ENCODE results near the gene PLEKHG1. TPM values are rescaled to one million over a fixed set of nuclear protein-coding genes. Genes with fewer than 3 reads are reported as not detected.

The PLEKHG1 gene
- polyA plus RNA-seq, 2 of the 4 experiments (the other 2 are of a cell fraction): 0.17 to 0.93 TPM

DNA sequence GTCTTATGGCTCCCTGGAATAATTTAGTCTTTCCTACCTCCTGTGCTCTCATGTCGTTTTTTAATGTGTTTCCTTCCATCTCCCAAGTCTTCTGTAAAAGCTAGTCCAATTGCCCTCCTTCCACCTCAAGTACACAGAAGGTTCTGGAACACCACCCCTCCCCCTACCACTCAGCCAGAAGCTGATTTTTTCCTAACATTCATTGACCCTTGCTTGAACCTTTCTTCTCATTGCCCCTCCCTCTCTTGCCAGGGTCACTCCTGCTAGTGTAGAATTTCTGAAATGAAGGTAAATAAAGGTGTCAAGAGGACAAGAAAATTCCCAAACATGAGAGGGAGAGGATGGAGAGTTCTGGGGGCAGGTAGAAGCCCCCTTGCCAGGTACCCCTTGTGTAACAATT is 38.6 kb downstream of the PLEKHG1 start:
- H3K4me3 ChIP-seq: no peak overlapping the region
- FAIRE-seq (no peak), ATAC-seq (no peak), DNase-seq (ENCODE audit: low read depth in 1 of 2, low spot score in 1 of 2) (no peak)
- TF ChIP-seq PHF8 (IDR thresholded peaks at IDR 0.05; ENCODE audit: borderline replicate concordance, low read depth) (no peak), JUN (IDR thresholded peaks at IDR 0.05) (no peak), CBX2 (IDR thresholded peaks at IDR 0.05; ENCODE audit: borderline replicate concordance, low read depth) (no peak), POLR2AphosphoS2 (conservative IDR thresholded peaks at IDR 0.05; ENCODE audit: low read length) (no peak), HOXB5 (CRISPR knock-in tag; IDR thresholded peaks at IDR 0.05) (no peak), TP53 (CRISPR knock-in tag; IDR thresholded peaks at IDR 0.05) (no peak), BHLHE40 (IDR thresholded peaks at IDR 0.05; ENCODE audit: low read depth, low read length) (no peak), EP300 (IDR thresholded peaks at IDR 0.05) (no peak), MAFK (IDR thresholded peaks at IDR 0.05; ENCODE audit: partially characterized antibody) (no peak), ZNF302 (CRISPR knock-in tag; IDR thresholded peaks at IDR 0.05) (no peak), RAD21 (conservative IDR thresholded peaks at IDR 0.05 in 1 of 2, IDR thresholded peaks at IDR 0.05 in 1 of 2) (no peak), KDM5A (IDR thresholded peaks at IDR 0.05) (no peak), CHD4 (IDR thresholded peaks at IDR 0.05; ENCODE audit: borderline replicate concordance) (no peak), ZSCAN20 (CRISPR knock-in tag; IDR thresholded peaks at IDR 0.05) (no peak), ATOH8 (CRISPR knock-in tag; IDR thresholded peaks at IDR 0.05; ENCODE audit: low read depth) (no peak), CEBPB (IDR thresholded peaks at IDR 0.05) (no peak), EHMT2 (IDR thresholded peaks at IDR 0.05; ENCODE audit: low read depth) (no peak), JUNB (IDR thresholded peaks at IDR 0.05) (no peak)
- TF ChIP-seq, protein P1, sequence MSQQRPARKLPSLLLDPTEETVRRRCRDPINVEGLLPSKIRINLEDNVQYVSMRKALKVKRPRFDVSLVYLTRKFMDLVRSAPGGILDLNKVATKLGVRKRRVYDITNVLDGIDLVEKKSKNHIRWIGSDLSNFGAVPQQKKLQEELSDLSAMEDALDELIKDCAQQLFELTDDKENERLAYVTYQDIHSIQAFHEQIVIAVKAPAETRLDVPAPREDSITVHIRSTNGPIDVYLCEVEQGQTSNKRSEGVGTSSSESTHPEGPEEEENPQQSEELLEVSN (IDR thresholded peaks at IDR 0.05; ENCODE audit: borderline replicate concordance, low read depth): no peak
- TF ChIP-seq, protein P2, sequence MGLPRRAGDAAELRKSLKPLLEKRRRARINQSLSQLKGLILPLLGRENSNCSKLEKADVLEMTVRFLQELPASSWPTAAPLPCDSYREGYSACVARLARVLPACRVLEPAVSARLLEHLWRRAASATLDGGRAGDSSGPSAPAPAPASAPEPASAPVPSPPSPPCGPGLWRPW (IDR thresholded peaks at IDR 0.05): no peak
- CTCF ChIA-PET: no interaction called here
- H3K4me2 ChIP-seq: no peak overlapping the region
- no peaks in the 10 kb centered on the region for H3K4me1 ChIP-seq
- H3K27ac ChIP-seq: no peak overlapping the region
- POLR2A ChIA-PET: no interaction called here
- 8% methylated on average over 1 of the region's 1 CpG for WGBS (ENCODE audit: missing lambda C conversion rate)
- no peaks in the 10 kb centered on the region for H3K9me3 ChIP-seq

- DNase-seq (ENCODE audit: low read depth in 1 of 2, low spot score in 1 of 2) (no peak), FAIRE-seq (no peak), ATAC-seq (no peak)
- no peaks in the 10 kb centered on the region for H3K9me3 ChIP-seq
- CTCF ChIA-PET: no interaction called here
- no peak overlapping the region for H3K27ac ChIP-seq
- no peak overlapping the region for H3K4me3 ChIP-seq
- H3K4me1 ChIP-seq: no peaks in the 10 kb centered on the region
- TF ChIP-seq RAD21 (conservative IDR thresholded peaks at IDR 0.05 in 1 of 2, IDR thresholded peaks at IDR 0.05 in 1 of 2): no peak
- no peak for TF ChIP-seq TP53 (CRISPR knock-in tag; IDR thresholded peaks at IDR 0.05)
- TF ChIP-seq, protein P1 (IDR thresholded peaks at IDR 0.05; ENCODE audit: borderline replicate concordance, low read depth): no peak
- 77% methylated on average over 1 of the region's 1 CpG for WGBS (ENCODE audit: missing lambda C conversion rate)
- H3K4me2 ChIP-seq: no peak overlapping the region
- POLR2A ChIA-PET: no interaction called here
These were observed 39.1 kb downstream of the PLEKHG1 start for GRCh38 chr6:150638765-150639164.

DNA sequence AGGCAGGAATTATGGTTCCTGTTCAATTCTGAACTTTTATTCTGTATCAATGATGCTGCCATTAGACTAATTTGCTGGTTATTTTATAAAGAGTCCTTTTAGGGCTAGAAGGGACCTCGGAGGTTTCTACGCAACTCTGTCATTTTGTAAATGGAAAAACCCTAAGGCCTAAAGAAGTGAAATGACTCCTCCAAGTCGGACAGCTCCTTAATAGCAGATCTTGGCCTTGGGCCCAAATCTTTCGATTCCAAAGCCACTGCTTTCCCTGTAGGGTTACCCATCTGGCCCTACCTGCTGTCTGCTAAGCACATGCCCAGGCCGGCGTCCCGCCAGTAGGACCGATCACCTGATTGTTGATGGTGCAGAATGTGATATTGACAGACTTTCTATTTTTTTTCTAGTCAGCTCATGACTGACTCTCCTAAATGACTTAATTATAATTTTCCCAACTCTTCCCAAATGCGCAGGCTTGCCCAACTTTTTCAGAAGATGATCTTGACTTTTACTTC is 40.2 kb downstream of the PLEKHG1 start:
- ChIA-PET POLR2A (no interaction called here), CTCF (no interaction called here)
- TF ChIP-seq, protein P2 (IDR thresholded peaks at IDR 0.05): no peak
- TF ChIP-seq GATA3 (IDR thresholded peaks at IDR 0.05; ENCODE audit: borderline replicate concordance) (no peak), CBX2 (IDR thresholded peaks at IDR 0.05; ENCODE audit: borderline replicate concordance, low read depth) (no peak), FOXS1 (CRISPR knock-in tag; IDR thresholded peaks at IDR 0.05) (no peak), JUNB (IDR thresholded peaks at IDR 0.05) (no peak), ZFP36 (IDR thresholded peaks at IDR 0.05; ENCODE audit: borderline replicate concordance, partially characterized antibody) (no peak), KDM5A (IDR thresholded peaks at IDR 0.05) (no peak), NFE2L2 (conservative IDR thresholded peaks at IDR 0.05; ENCODE audit: low read length) (no peak), PHF8 (IDR thresholded peaks at IDR 0.05; ENCODE audit: borderline replicate concordance, low read depth) (no peak)
- TF ChIP-seq, protein P3, sequence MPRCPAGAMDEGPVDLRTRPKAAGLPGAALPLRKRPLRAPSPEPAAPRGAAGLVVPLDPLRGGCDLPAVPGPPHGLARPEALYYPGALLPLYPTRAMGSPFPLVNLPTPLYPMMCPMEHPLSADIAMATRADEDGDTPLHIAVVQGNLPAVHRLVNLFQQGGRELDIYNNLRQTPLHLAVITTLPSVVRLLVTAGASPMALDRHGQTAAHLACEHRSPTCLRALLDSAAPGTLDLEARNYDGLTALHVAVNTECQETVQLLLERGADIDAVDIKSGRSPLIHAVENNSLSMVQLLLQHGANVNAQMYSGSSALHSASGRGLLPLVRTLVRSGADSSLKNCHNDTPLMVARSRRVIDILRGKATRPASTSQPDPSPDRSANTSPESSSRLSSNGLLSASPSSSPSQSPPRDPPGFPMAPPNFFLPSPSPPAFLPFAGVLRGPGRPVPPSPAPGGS (IDR thresholded peaks at IDR 0.05): no peak
- TF ChIP-seq, protein P1 (IDR thresholded peaks at IDR 0.05; ENCODE audit: borderline replicate concordance, low read depth): no peak
- TF ChIP-seq, protein P4, sequence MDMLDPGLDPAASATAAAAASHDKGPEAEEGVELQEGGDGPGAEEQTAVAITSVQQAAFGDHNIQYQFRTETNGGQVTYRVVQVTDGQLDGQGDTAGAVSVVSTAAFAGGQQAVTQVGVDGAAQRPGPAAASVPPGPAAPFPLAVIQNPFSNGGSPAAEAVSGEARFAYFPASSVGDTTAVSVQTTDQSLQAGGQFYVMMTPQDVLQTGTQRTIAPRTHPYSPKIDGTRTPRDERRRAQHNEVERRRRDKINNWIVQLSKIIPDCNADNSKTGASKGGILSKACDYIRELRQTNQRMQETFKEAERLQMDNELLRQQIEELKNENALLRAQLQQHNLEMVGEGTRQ (IDR thresholded peaks at IDR 0.05): no peak
- H3K27ac ChIP-seq: no peak overlapping the region
- H3K4me2 ChIP-seq: no peak overlapping the region
- DNase-seq (ENCODE audit: low read depth in 1 of 2, low spot score in 1 of 2) (no peak), FAIRE-seq (no peak), ATAC-seq (no peak)
- no peaks in the 10 kb centered on the region for H3K9me3 ChIP-seq
- H3K4me3 ChIP-seq: no peak overlapping the region
- 73% methylated on average over 9 of the region's 9 CpGs for WGBS (ENCODE audit: missing lambda C conversion rate)
- no peaks in the 10 kb centered on the region for H3K4me1 ChIP-seq
